ENCODE measurements around the gene OR51I1.

The OR51I1 gene, protein sequence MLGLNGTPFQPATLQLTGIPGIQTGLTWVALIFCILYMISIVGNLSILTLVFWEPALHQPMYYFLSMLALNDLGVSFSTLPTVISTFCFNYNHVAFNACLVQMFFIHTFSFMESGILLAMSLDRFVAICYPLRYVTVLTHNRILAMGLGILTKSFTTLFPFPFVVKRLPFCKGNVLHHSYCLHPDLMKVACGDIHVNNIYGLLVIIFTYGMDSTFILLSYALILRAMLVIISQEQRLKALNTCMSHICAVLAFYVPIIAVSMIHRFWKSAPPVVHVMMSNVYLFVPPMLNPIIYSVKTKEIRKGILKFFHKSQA

DNA sequence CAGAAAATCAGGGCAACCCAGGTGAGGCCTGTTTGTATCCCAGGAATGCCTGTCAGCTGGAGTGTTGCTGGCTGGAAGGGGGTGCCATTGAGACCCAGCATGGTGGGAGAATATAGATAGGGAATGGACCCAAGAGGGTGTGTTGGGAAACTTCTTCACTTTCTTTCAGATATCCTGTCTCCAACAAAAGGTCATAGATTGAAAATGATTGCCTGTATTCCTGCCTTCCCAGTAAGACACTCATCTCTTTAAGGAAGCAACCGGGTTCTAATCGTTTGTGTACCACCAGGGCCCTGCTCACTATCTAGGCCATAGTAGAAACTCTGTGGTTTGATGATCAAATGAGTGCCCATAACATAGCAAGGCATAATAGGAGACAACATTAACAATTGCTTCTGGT lies at the start of gene OR51I1:
Gene OR51I1 (minus strand): TSS at position 101 of the 400 bp plus-strand sequence. CDS start 0 bp downstream, at position 101.
- in situ Hi-C loops (cut with HindIII; ENCODE audit: low pct_ligation_motif_present, low pct_unique_long_range_greater_than_20kb, low sequenced_read_pairs) = no loop called here
- DNase-seq = no peak

DNA sequence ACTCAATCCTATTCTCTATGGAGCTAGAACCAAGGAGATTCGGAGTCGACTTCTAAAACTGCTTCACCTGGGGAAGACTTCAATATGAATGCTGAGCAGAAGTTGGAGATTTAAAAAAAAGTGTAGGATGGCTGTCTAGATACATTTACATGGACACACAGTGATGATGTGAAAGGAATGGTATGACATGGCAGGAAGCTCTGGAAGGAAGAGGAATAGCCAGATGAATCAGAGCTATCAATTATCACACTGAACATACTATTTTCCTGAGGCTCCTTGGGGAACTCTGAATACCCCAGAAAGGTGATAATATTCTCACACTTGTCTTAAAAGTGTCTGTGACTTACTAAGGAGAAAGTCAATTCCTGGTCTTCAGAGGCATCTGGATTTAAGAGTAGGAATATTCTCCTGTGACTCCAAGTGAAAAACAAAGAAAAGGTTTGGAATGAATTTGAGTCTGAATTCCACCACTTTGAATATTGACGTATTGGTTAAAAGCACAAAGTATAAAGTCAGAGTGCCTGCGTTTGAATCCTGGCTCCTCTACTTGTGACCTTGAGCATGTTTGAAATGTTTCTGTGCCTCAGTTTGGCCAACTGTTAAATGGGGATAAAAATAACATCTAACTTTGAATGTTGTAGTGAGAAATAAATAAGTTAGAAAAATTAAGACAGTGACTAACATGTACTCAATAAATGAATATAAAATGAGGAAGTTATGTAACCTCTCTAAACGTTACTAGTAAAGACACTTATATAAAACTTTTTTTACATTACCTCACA lies 48.5 kb upstream of the OR51I1 start:
- no peak for DNase-seq
- in situ Hi-C loops (cut with HindIII; ENCODE audit: low pct_ligation_motif_present, low pct_unique_long_range_greater_than_20kb, low sequenced_read_pairs) = no loop called here

DNA sequence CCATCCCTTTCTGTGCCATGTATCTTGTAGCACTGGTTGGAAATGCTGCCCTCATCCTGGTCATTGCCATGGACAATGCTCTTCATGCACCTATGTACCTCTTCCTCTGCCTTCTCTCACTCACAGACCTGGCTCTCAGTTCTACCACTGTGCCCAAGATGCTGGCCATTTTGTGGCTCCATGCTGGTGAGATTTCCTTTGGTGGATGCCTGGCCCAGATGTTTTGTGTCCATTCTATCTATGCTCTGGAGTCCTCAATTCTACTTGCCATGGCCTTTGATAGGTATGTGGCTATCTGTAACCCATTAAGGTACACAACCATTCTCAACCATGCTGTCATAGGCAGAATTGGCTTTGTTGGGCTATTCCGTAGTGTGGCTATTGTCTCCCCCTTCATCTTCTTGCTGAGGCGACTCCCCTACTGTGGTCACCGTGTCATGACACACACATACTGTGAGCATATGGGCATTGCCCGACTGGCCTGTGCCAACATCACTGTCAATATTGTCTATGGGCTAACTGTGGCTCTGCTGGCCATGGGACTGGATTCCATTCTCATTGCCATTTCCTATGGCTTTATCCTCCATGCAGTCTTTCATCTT lies 47.6 kb upstream of the OR51I1 start:
- DNase-seq = no peak
- in situ Hi-C loops (cut with HindIII; ENCODE audit: low pct_ligation_motif_present, low pct_unique_long_range_greater_than_20kb, low sequenced_read_pairs) = no loop called here

DNA sequence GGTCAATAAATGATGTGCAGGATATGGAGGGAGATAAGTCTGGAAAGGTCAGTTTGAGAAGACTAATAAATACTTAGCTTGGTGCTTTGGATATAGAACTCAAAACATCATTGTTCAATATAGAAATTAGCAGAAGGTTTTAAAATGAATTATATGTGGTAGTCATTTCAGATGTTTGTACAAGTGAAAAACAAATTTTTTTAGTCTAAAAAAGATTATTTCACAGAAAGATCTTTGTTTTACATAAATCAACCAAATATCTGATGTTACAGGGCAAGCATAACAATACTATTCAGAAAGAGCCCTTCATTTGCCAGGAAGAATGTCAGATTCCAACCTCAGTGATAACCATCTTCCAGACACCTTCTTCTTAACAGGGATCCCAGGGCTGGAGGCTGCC lies 47.1 kb upstream of the OR51I1 start, which contains the start of gene OR52D1:
Gene OR52D1 (plus strand): TSS at position 301 of the 400 bp plus-strand sequence. CDS start 22 bp downstream, at position 323.
- DNase-seq = no peak
- in situ Hi-C loops (cut with HindIII; ENCODE audit: low pct_ligation_motif_present, low pct_unique_long_range_greater_than_20kb, low sequenced_read_pairs) = no loop called here

DNA sequence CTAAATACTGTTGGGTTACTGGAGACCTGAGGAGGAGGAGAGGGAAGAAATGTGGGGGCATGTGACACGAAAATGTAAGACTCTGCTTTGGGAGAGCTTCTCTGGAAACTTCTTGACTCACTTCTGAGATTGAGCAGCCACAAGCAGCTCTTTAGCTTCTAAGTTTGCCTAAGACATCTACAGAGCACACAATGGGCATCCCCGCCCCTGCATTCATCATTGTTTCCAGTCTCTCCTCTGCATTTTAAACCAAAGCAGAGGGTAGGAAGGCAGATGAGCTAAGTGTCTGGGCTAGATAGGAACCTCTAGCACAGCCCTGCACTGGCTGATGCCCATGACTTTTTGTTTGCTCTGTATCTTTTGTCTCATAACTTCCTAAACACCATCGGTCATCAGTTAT lies 45.1 kb upstream of the OR51I1 start:
- in situ Hi-C loops (cut with HindIII; ENCODE audit: low pct_ligation_motif_present, low pct_unique_long_range_greater_than_20kb, low sequenced_read_pairs) = no loop called here
- no peak for DNase-seq

DNA sequence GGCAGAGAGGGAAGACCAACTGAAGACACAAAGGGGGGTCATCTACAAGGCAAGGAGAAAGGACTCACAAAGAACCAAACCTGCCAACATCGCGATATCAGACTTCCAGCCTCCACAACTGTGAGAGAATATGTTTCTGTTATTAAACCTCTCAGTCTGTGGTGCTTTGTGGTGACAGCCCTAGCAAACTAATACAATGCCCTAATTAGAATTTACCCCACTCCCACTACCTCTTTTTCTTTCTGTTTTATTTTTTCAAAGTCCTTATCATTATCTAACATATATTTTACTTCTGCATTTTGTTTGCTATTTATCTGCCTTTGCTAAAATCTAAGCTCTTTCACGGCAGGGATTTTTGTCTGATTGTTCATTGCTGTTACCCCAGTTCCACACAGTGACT lies 44.7 kb upstream of the OR51I1 start:
- DNase-seq = no peak
- in situ Hi-C loops (cut with HindIII; ENCODE audit: low pct_ligation_motif_present, low pct_unique_long_range_greater_than_20kb, low sequenced_read_pairs) = no loop called here

DNA sequence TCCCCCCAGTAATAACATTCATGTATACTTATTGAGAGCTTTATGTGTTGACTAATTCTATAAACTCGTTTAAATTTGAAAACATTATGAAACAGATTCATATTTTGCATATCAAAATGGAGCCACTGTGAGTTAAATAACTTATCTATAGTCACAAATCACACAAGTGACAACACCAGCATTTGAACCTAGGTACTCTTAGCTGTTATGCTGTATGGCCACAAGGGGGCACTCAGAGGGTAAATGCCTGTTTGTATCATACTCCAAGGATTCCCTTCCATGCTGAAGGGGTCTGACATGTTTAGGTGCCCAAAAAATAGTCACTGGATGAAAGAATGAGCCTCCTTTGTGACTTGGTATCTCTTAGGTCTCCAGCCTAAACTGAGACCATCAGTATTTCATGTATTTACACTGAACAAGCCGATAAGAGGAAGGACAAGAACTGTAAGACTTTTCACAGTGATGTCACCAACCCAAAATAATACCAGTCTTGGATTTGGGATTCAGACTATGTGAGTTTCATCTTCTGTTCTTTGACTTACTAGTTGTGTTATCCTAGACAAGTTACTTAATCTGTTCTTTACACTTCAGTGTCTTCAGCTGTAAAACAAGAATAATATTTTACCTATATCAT lies 35.0 kb upstream of the OR51I1 start:
- peak; percentile 50 for DNase-seq
- in situ Hi-C loops (cut with HindIII; ENCODE audit: low pct_ligation_motif_present, low pct_unique_long_range_greater_than_20kb, low sequenced_read_pairs) = no loop called here

DNA sequence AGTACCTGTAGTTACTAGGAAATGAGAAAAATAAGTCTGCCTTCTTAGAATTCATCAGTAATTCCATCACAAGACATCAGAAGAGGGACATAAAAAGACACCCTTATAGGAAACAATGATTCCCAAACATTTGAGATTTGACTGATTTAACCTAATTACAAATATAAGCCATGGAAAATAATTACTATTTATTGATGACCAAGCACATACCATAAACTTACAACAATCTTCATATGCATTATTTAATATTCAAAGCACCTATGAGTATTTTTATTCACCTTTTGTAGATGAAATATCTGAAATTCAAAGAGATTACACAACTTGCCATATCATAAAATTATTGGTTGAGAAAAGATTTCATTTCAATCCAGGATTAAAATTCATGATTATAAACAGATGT lies 32.6 kb upstream of the OR51I1 start:
- no peak for DNase-seq
- in situ Hi-C loops (cut with HindIII; ENCODE audit: low pct_ligation_motif_present, low pct_unique_long_range_greater_than_20kb, low sequenced_read_pairs) = no loop called here

DNA sequence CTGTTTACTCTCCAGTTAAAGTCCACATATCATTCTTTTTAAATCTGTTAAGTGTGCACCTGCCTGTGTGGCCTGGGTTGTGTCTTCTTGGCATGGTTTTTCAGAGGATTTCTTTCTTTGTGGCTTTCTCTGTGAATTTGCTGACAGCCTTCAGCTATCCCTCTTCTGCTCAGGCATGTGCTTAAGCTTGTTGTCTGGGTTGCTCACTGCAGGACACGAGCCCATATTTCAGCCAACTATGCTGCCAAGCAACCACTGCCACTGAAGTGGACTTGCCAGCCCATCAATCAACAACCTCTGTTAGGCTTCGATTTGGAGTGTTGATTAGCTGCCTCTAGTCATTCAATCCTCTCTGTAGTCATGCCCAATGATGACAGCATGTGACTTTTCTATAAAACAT lies 26.2 kb upstream of the OR51I1 start:
- in situ Hi-C loops (cut with HindIII; ENCODE audit: low pct_ligation_motif_present, low pct_unique_long_range_greater_than_20kb, low sequenced_read_pairs) = no loop called here
- DNase-seq = no peak

DNA sequence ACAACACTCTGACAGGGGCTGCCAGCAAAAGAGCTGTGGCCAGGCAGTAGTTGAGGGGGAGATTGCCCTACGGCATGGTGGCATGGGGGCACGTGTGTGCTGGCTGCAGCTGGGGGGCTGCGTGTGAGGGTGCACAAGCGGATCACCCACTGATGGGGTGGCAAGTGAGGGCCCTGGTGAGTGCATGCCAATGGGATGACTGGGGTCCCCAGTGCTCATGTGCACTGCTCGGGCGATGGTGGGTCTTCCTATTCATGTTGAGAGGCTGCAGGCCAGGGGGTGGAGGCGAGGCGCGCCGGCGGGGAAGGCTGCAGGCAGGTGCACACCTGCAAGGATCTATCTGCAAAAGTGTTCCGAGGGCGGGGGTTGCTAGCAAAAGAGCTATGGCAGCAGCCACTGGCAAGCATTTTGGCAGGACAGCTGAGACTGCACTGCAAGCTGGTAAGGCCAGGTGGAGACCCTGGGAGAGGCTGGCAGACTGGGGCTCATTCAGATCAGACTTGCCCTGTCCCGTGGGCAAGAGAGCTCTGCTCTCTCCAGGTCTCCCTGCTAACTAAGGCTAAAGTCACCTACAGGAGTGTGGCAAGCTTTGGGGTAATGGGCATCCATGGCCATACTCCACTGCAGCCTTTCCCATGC lies 19.8 kb upstream of the OR51I1 start:
- in situ Hi-C loops (cut with HindIII; ENCODE audit: low pct_ligation_motif_present, low pct_unique_long_range_greater_than_20kb, low sequenced_read_pairs) = no loop called here
- no peak for DNase-seq

DNA sequence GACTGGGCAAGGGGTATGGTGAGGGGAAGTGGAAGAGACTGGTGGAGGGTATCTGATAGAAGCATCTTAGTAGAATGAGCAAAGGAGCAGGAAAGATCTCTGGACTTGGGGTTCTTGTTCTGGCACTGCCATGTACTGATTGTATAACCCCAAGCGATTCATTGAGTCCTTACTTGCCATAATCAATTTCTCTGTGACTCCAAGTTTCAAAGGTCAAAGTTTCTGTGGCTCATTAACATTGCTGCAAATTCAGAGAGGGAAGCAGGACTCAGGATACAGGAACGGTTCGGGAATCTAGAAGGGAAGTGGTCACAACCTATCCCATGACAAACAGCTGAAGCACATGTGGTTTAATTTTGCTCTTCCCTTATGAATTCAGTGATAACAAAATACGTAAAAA lies 8.1 kb upstream of the OR51I1 start:
- in situ Hi-C loops (cut with HindIII; ENCODE audit: low pct_ligation_motif_present, low pct_unique_long_range_greater_than_20kb, low sequenced_read_pairs) = no loop called here
- DNase-seq = no peak

DNA sequence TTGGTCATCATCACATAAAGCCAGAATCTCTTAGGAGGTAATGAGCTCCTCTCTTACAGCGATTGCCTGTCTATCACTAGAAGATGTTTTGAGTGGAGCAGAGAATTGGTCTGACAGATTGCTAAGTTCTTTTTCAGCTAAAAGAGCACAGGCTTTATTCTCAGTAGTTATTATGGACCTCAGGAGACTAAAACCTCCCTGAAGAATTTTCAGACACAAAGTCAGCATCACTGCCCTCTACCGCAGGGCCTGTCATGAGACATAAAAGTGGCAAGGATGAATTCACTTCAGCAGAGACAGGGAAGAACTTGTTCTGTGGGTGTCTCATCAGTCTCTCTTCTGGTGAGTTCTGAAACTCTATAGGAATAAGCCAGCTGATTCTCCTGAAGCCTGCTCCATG lies 7.7 kb upstream of the OR51I1 start, which contains the start of gene OR51I2:
Gene OR51I2 (plus strand): TSS at position 301 of the 400 bp plus-strand sequence. CDS start 4,166 bp downstream, outside the sequence.
- DNase-seq = no peak
- in situ Hi-C loops (cut with HindIII; ENCODE audit: low pct_ligation_motif_present, low pct_unique_long_range_greater_than_20kb, low sequenced_read_pairs) = no loop called here

DNA sequence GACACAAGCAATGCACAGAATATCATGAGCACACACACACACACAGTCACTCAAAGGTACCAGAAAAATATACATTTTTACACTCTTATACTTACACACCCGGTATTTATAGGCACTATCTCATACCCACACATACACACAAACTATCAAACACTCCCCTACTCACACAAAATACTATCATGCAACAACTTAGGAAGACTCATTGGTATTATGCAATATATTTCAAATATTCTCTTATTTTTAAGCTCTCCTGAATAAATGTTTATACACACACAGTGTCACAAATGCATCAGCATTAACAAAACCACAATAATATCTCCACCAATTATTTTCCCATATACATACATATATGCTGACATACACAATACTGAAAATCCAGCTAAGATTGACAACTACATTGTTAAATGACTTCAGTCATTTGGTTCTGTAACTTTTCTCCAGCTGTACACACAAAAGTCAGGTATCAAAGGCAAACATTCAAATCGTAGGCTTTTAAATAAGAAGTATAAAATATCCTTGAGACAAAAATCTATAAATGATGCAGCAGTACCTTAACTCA lies 2.6 kb upstream of the OR51I1 start:
- no peak for DNase-seq
- in situ Hi-C loops (cut with HindIII; ENCODE audit: low pct_ligation_motif_present, low pct_unique_long_range_greater_than_20kb, low sequenced_read_pairs) = no loop called here

DNA sequence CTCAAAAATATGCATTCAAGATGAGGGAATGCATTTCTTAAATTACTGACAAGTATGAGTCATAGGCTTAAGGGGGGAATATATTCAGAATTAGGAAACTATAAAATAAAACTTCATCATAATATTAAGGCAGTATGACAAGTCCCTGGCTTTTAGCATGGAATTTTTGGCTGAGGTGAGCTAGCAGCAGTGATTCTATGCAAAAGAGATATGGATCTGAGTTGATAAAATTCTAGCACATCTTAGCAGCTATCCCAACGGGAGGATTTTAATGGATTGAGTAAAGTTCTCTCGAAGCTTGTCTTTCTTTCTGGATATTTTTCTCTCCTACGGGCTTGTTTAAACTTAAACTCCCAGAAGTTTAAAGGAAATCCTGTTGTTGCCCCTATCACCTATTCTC lies 18.2 kb downstream of the OR51I1 start:
- no peak for DNase-seq
- in situ Hi-C loops (cut with HindIII; ENCODE audit: low pct_ligation_motif_present, low pct_unique_long_range_greater_than_20kb, low sequenced_read_pairs) = no loop called here

DNA sequence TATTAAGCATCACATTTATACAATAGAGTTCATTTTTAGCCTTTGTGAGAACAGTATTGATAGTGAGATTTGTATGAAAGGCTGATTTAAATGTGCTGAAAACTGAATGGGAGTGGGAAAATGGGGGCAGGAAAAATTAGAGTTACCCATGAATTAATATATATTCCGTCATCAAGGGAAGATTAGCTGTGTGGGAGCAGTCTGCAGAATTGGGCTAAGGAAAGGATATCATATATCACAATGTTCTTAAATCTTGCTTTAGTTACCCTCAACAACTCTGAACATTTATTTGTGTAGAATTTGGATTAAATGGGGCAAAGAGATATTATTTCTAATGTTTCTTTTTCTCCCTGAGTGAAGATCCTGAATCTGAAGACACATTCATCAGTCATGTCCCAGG lies 19.5 kb downstream of the OR51I1 start, which contains the start of gene OR51Q1:
Gene OR51Q1 (plus strand): TSS at position 301 of the 400 bp plus-strand sequence. CDS start 90 bp downstream, at position 391.
- no peak for DNase-seq
- in situ Hi-C loops (cut with HindIII; ENCODE audit: low pct_ligation_motif_present, low pct_unique_long_range_greater_than_20kb, low sequenced_read_pairs) = no loop called here

DNA sequence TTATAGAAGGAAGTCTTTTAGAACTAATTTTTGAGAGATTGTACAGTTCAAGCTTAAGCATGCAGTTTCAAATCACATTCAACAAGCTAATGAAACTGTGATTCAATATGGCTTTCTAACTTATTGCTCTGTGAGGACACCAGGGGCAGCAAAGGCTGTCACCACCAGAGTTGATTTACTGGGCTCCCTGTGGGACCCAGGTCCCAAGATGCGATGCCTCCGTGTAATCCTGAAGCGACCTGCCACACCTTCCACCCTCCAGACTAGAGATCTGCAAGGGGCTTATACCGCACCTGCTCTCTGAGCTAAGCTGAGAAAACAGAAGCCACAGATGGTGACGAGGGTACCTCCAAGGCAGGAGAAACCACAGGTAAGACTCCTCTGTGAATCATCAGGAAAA lies 20.3 kb downstream of the OR51I1 start:
- DNase-seq = no peak
- in situ Hi-C loops (cut with HindIII; ENCODE audit: low pct_ligation_motif_present, low pct_unique_long_range_greater_than_20kb, low sequenced_read_pairs) = no loop called here

DNA sequence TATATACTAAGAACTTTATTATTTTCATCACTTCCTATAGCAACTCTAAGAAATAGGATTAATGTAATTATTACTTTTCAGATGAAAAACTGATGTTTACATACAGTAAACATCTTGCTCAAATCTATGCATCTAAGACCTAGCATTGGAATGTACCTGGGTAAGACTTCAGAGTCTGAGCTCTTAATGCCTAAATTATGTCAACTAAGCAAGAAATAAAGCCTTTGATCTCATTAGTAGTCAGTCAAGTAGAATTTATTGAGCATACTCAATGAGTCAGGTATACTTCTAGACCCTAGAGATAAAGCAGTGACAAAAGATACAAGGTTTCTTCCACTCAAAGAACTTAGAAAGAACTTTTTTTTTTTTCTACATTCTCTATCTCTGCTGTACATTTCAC lies 36.1 kb downstream of the OR51I1 start:
- no peak for DNase-seq
- in situ Hi-C loops (cut with HindIII; ENCODE audit: low pct_ligation_motif_present, low pct_unique_long_range_greater_than_20kb, low sequenced_read_pairs) = no loop called here

DNA sequence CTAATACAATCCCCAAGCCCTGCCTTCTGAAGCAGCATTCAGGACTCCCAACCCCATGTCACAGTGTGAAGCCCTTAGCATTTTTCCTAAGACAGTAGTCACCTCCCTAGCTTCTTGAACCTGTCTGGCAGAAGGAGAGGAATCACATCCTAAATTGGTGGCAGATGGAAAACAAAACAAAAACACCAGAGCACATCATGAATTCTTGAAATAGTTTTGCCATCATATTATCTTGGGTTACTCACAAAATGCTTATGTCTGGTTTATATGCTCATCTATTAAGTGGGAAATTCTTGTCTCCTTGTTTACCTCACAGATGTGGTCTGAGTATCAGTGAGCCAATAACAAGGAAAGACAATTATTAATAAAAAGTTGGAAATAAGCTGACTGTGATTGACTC lies 42.4 kb downstream of the OR51I1 start:
- no peak for DNase-seq
- in situ Hi-C loops (cut with HindIII; ENCODE audit: low pct_ligation_motif_present, low pct_unique_long_range_greater_than_20kb, low sequenced_read_pairs) = no loop called here

Measured in ACHN (cell line).